DLD1 (cell line): ENCODE results near the gene DENR.

Experiments used
- in situ Hi-C: cut with HindIII; loops from 2 replicates; pipeline ENCODE4 v1.10.0; 2017; ENCODE audit warnings: low sequenced_read_pairs

DENR gene

DNA sequence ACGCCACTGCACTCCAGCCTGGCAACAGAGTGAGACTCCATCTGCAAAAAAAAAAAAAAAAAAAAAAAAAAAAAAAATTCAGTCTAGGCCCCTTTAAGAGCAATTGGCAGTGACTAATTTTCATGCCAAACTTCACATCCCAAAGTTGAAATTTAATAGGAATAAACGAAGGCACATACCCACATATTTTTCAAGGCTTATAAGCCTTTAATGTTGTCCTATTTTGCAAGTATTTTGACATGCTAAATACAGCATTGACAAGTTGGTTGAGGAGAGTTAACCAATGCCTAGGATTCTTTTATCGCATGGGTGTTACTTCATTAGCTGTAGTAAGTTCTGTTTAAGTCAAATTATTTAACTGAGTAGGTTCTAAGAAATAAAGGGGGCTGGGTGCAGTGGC, 59.2 kb downstream of the DENR start:
- in situ Hi-C loops, result no loop called here

DNA sequence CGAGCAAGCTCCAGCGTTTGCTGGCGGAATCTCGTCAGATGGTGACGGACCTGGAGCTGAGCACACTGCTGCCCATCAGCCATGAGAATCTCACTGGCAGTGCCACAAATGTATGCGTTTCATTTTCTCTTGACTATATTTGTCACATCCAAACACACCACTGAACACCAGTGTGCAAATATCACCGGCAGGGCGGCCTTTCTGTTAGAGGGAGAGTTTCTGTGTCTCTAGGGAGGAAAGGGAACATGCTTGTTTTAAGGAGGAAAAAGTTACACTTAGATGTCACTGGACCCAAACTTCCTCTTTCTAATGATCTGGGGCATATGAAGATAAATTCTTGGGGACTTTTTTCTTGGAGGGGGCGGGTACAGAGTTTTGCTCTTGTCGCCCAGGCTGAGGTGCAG, 60.7 kb downstream of the DENR start:
- in situ Hi-C loops, result no loop called here

DNA sequence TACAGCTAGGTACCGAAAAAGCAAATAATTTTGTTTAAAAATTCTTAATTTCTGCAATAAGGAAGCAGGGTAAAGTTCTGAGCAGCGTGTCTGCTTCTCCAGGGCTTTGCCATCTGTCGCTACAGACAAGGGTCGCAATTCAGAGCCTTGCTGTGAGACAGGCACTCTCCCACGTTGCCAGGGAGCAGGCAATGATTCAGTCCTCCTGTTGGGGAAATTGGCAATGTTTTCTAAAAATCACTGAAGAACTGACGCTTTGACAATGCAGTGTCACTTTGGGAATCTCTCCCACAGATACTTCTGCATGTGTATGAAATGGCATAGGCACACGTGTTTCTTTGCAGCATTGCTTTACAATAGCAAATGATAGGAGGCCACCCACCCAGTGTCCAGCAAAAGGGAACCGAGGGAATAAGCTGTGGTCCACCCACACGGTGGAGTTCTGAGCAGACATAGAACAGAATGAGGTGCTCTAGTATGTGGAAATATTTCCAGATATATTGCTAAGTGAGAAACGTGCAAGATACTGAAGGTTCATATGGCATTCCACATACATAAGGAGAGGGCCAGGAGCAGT, 66.7 kb downstream of the DENR start:
- in situ Hi-C loops, result no loop called here

DNA sequence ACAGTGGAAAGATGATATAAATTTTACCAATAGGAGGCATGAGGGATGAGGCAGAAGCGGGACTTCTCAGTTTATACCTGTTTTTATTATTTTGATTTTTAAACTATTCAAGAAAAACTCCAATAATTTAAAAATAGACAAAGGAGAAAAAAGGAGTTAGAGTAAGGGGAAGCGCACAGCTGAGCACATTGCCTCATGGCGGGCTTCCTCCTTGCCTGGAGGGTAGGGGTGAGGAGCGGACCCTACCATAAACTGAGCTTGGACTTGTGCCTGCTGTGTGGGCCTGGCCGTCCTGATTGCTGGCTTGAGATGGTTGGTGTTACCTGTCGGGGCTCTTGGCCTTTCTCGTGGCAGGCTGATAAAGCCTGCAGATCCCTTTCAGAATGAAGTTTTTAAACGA, 67.5 kb downstream of the DENR start:
- in situ Hi-C loops, result no loop called here
